Hepatocyte (in vitro differentiated cells): Measurements from ENCODE around the gene SGMS2.

Source experiments
- EZH2phosphoT487 ChIP-seq: fragments of 200-600 bp; sonication (generic); IDR thresholded peaks from one replicate; pipeline ENCODE4 v1.6.1; 2018; ENCODE audit warnings: antibody characterized with exemption, mild to moderate bottlenecking, low read depth, moderate library complexity; ENCODE audit not compliant: unreplicated experiment, severe bottlenecking
- TF ChIP-seq, protein P1 (sequence below): fragments of 200-600 bp; sonication (generic); IDR thresholded peaks from 2 replicates; pipeline ENCODE4 v1.5.1; 2016; ENCODE audit warnings: antibody characterized with exemption, mild to moderate bottlenecking; ENCODE audit not compliant: poor library complexity

DNA sequence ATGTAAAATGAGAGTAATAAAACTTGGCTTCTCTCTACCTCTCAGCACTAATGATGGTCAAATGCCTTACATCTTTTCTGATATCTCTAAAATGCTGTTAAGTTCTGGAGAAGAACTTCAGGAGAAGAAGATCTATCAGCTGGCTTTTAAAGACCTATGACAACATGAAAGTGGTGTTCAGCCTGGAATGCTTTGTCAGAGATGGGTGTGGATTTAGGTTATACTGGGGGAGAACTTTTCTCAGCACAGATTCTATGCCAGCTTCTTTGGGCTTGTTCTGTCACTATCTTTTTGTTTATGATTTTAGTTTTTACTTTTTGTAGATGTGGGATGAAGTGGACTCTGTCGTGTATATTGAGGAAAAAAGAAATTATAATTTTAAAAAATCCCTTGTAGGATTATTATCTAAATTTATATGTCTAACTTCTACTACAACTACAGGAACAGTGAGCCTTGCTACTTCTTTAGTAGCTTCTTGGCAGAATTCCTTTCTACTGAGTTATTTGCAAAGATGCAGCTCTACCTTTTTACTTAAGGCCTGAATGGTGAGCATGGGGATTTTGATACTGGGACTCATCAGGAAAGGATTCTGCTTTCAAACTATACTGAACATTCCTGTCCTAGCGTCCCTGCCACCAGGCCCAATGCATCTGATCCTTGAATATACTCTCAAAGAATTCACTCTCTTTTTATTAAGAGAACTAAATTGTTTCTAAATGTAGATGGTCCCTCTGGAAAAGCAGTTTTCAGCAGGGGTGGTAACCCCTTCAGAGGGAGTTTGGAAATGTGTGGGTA lies 126.2 kb downstream of the SGMS2 start:
- TF ChIP-seq, protein P1, sequence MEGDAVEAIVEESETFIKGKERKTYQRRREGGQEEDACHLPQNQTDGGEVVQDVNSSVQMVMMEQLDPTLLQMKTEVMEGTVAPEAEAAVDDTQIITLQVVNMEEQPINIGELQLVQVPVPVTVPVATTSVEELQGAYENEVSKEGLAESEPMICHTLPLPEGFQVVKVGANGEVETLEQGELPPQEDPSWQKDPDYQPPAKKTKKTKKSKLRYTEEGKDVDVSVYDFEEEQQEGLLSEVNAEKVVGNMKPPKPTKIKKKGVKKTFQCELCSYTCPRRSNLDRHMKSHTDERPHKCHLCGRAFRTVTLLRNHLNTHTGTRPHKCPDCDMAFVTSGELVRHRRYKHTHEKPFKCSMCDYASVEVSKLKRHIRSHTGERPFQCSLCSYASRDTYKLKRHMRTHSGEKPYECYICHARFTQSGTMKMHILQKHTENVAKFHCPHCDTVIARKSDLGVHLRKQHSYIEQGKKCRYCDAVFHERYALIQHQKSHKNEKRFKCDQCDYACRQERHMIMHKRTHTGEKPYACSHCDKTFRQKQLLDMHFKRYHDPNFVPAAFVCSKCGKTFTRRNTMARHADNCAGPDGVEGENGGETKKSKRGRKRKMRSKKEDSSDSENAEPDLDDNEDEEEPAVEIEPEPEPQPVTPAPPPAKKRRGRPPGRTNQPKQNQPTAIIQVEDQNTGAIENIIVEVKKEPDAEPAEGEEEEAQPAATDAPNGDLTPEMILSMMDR = no peak
- TF ChIP-seq EZH2phosphoT487 = no peak
